NAMALWA (cell line): ENCODE measurements around the gene RNF213.

Source experiments
- DNase-seq: peaks from one replicate; pipeline ENCODE4 v3.0.0-alpha.2; 2015; ENCODE audit warnings: low spot score

Gene RNF213

GRCh38 chr17:80433916-80434666, 173.4 kb downstream of the RNF213 start:
- DNase-seq: no peak

- DNase-seq: no peak
Observed at GRCh38 chr17:80437532-80437931, 176.9 kb downstream of the RNF213 start.

- DNase-seq: no peak
Observed at GRCh38 chr17:80438806-80439205, 178.2 kb downstream of the RNF213 start.

GRCh38 chr17:80439499-80439898, 178.8 kb downstream of the RNF213 start:
- no peak for DNase-seq

DNA sequence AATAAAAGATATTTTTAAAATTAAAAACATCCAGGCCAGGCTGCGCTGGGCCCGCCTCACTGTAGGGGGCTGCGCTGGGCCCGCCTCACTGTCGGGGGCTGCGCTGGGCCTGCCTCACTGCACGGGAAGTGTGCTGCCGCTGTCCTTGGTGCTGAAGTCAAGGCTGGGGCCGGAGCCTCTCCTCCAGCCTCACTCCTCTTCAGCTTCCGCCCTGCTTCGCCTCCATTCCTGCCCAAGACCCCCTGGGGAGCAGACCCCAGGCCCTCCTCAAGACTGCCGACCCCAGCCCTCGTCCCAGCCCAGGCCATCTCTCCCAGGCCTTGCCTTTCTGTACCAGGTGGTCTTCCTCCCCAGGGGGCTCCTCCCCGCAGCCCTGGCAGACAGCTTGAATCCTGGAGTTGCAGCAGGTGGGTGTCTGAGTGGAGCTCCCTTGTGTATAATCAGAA, 180.5 kb downstream of the RNF213 start:
- peak; percentile 69 for DNase-seq

- DNase-seq: no peak
Observed at GRCh38 chr17:80441598-80442322, 181.1 kb downstream of the RNF213 start.

DNA sequence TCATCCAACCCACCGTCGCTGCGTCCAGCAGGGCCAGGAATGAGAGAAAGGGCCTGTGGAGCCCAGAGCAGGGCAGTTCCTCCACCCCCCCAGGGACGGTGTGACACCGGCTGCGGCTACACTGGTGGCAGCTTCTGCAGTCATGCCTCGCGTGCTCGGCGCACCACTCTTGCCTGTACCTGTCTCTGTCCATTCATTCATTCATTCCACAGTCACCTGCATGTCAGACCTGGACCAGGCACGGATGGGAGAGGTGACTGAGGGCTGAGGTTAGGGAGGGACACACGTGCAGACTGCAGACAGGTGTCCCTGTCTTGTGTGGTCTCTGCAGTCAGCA, 181.6 kb downstream of the RNF213 start:
- DNase-seq: no peak

DNA sequence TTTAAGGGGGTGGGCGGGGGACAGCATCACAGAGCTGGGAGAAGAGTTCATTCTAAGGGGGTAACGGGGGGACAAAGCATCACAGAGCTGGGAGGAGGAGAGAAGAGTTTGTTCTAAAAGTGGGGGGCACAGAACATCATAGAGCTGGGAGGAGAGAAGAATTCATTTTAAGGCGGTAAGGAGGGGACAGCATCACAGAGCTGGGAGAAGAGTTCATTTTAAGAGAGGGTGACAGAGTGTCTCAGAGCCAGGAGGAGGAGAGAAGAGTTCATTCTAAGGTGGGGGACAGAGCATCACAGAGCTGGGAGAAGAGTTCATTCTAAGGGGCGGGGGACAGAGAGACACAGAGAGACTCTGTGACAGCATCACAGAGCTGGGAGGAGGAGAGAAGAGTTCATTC, 182.1 kb downstream of the RNF213 start:
- DNase-seq: no peak

GRCh38 chr17:80443498-80443897, 182.8 kb downstream of the RNF213 start:
- DNase-seq: no peak

DNA sequence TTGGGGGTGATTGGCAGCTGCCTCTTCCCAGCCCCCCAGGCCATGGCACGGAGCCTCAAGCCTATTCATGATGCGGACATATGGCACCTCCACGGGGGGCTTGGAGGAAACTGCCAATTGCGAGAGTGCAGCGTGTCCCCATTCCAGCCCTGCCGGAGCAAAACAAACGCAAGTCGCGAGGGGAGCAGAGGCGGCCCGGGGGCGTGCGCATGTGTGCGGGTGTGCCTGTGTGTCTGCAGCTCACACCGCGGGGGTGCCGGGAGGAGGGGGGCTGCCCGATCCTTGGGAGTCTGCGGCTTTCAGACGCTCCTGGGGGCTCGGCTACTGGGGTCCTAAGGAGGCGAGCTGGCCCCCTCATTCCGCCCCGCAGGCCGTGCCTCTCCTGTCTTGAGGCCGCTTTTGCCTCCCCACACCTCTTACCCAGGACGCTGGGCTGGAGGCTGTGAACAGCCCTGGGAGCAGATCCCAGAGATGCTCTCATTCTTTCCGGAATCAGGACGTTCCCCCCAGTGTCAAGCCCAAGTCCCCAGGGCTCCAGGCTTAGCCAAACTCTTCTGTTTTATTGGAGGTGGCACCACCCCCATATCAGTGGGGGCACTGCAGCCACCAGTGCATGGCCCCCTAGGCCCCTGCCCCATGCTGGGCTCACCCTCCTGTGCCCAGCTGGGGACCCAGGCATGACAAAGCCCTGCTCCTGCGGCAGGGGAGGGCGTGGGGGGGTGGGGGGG, 183.4 kb downstream of the RNF213 start:
- no peak for DNase-seq

DNA sequence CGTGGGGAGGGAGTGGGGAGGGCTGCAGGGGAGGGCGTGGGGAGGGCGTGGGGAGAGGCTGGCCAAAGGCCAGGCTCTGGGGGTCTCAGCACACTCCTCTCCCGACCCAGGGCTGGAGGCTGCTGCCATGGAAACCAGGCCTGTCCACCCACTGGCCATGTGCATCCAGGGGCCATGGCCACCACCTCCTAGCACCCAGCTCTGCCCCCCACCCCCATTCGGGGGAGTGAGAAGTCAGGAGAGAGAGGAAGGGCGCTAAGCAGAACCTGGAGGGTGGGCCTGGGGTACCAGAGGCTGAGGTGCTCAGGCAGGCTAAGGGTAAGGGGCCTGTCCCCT, 184.0 kb downstream of the RNF213 start:
- no peak for DNase-seq

- no peak for DNase-seq
Observed at GRCh38 chr17:80445007-80445725, 184.5 kb downstream of the RNF213 start.

- DNase-seq: no peak
Observed at GRCh38 chr17:80445726-80446110, 185.1 kb downstream of the RNF213 start.

- DNase-seq: no peak
Observed at GRCh38 chr17:80446645-80447405, 186.2 kb downstream of the RNF213 start.

DNA sequence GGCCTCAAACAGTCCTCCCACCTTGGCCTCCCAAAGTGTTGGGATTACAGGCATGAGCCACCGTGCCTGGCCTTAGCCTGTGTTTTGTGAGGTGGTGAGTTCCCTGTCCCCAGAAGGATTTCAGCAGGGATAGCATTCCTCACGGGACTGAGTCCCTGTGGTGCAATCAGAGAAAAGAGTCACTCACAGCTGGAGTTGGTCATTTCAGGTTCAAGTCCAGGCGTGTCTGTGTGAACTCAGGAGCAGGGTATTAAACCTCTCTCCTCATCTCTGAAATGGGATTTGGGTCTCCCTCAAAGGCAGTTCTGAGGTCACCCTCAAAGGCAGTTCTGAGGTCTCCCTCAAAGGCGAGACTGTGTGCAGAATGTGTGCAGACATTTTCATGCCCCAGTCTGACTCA, 187.1 kb downstream of the RNF213 start:
- no peak for DNase-seq
